GM12875 (cell line): Measurements from ENCODE around the gene PBX3.

Experiments used
- H3K4me3 ChIP-seq: one replicate; pipeline ENCODE4 v1.5.1; 2011; ENCODE audit warnings: low read depth, low read length, control low read depth
- CTCF ChIP-seq: IDR thresholded peaks from 2 replicates; pipeline ENCODE4 v1.5.1; 2011; ENCODE audit warnings: low read depth, mild to moderate bottlenecking, control low read depth, inconsistent platforms, low read length, moderate library complexity, borderline replicate concordance; ENCODE audit not compliant: insufficient read depth

PBX3 gene

GRCh38 chr9:125974705-125975104 lies 227.5 kb downstream of the PBX3 start:
- TF ChIP-seq CTCF: no peak
- H3K4me3 ChIP-seq: no peak overlapping the region

- H3K4me3 ChIP-seq: no peak overlapping the region
- no peak for TF ChIP-seq CTCF
Observed at GRCh38 chr9:125977223-125977622, 230.1 kb downstream of the PBX3 start.

GRCh38 chr9:125979383-125979782 lies 232.2 kb downstream of the PBX3 start:
- TF ChIP-seq CTCF: no peak
- no peak overlapping the region for H3K4me3 ChIP-seq

GRCh38 chr9:125982798-125983406 lies 235.7 kb downstream of the PBX3 start:
- no peak for TF ChIP-seq CTCF
- no peak overlapping the region for H3K4me3 ChIP-seq

GRCh38 chr9:125983681-125984080 lies 236.5 kb downstream of the PBX3 start:
- TF ChIP-seq CTCF: no peak
- H3K4me3 ChIP-seq: no peak overlapping the region

GRCh38 chr9:125984461-125984860 lies 237.3 kb downstream of the PBX3 start:
- no peak overlapping the region for H3K4me3 ChIP-seq
- no peak for TF ChIP-seq CTCF

GRCh38 chr9:125985142-125985997 lies 238.2 kb downstream of the PBX3 start:
- TF ChIP-seq CTCF: no peak
- no peak overlapping the region for H3K4me3 ChIP-seq
